DND-41 (cell line): ENCODE results near the gene MFAP2.

Experiments
- ATAC-seq: fragments of 200-7000 bp; cut with Tn5 transposase; 3 replicates; pipeline ENCODE4 v1.9.1; 2021; ENCODE audit warnings: low read depth; ENCODE audit not compliant: insufficient read depth
- DNase-seq: peaks from one replicate; pipeline ENCODE4 v3.0.0-alpha.2; 2020
- H2AFZ ChIP-seq: 2 replicates; pipeline ENCODE4 v1.6.0; 2012; ENCODE audit warnings: low read depth, low read length
- H3K27ac ChIP-seq: 2 replicates; pipeline ENCODE4 v1.5.1; 2012; ENCODE audit warnings: low read length, inconsistent platforms
- H3K27me3 ChIP-seq: fragments of 200-600 bp; sonication (generic); 2 replicates; pipeline ENCODE4 v1.6.0; 2012; ENCODE audit warnings: low read length, mild to moderate bottlenecking, inconsistent platforms; ENCODE audit not compliant: insufficient read depth, poor library complexity
- H3K36me3 ChIP-seq: 2 replicates; pipeline ENCODE4 v1.5.1; 2012; ENCODE audit warnings: low read length, inconsistent platforms; ENCODE audit not compliant: insufficient read depth
- H3K4me1 ChIP-seq: 2 replicates; pipeline ENCODE4 v1.5.1; 2012; ENCODE audit warnings: mild to moderate bottlenecking, low read length; ENCODE audit not compliant: insufficient read depth
- H3K4me2 ChIP-seq: 2 replicates; pipeline ENCODE4 v1.6.0; 2012; ENCODE audit warnings: mild to moderate bottlenecking, moderate library complexity, low read length, inconsistent platforms; ENCODE audit not compliant: insufficient read depth
- H3K4me3 ChIP-seq, 2 experiments: fragments of 200-600 bp in 1 of 2; shearing (Covaris generic) in 1 of 2; 2 replicates each; pipeline ENCODE4 v1.5.1; 2012 to 2016; ENCODE audit warnings: inconsistent platforms in 2 of 2, low read length in 2 of 2, mild to moderate bottlenecking in 2 of 2, low read depth in 1 of 2, moderate library complexity in 1 of 2
- H3K79me2 ChIP-seq: 2 replicates; pipeline ENCODE4 v1.6.0; 2012; ENCODE audit warnings: low read length, inconsistent platforms; ENCODE audit not compliant: insufficient read depth
- H3K9ac ChIP-seq: 2 replicates; pipeline ENCODE4 v1.6.0; 2012; ENCODE audit warnings: low read depth, mild to moderate bottlenecking, inconsistent platforms, low read length, moderate library complexity
- H3K9me3 ChIP-seq: 2 replicates; pipeline ENCODE4 v1.5.1; 2012; ENCODE audit warnings: low read length, moderate library complexity, mild to moderate bottlenecking, inconsistent platforms; ENCODE audit not compliant: insufficient read depth, severe bottlenecking
- H4K20me1 ChIP-seq: 2 replicates; pipeline ENCODE4 v1.6.0; 2012; ENCODE audit warnings: low read length; ENCODE audit not compliant: insufficient read depth
- CTCF ChIP-seq: IDR thresholded peaks from 2 replicates; pipeline ENCODE4 v1.5.1; 2012; ENCODE audit warnings: borderline replicate concordance, low read length, moderate library complexity, mild to moderate bottlenecking; ENCODE audit not compliant: poor library complexity, severe bottlenecking; ENCODE audit errors: extremely low read depth
- EZH2 ChIP-seq: IDR thresholded peaks from 3 replicates; pipeline ENCODE4 v1.6.1; 2012; ENCODE audit warnings: borderline replicate concordance, low read depth, mild to moderate bottlenecking, moderate library complexity, low read length, inconsistent platforms; ENCODE audit not compliant: severe bottlenecking

MFAP2 gene

DNA sequence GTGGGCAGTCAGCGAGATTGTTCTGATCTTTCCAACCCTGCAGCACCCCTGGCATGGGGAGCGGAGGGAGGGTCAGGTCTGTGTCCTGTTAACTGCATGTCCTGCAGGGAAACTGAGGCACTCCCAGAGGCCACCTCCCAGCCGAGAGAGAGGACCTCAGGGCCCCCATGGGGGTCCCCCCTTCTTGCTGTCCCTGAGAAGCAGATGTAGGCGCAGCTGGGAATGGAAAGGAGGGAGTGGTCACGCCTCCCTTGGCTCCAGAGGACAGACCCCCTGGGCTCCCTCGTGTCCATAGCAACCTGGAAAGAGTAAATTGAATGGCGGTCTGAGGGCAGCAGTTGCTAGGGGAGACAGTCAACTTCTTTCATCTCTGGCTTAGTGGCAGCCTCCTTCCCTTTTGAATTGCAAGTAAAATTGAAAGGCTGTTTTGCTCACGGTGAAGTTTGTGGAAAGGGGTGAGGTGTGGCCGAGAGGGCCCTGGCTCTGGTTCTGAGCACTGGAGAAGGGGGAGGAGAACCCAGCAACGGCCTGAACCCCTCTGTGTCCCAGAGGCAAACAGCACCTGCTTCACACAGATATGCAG is 53.8 kb downstream of the MFAP2 start:
- peaks cover 5% of the 10 kb centered on the region for H4K20me1 ChIP-seq
- H3K36me3 ChIP-seq, result 0 out of 2 replicates have a peak, but pooled peaks cover 9% of the 10 kb centered on the region
- H3K9ac ChIP-seq, result no peak overlapping the region
- H3K79me2 ChIP-seq, result peaks cover 7% of the 10 kb centered on the region
- no peaks in the 10 kb centered on the region for H3K27me3 ChIP-seq
- peaks cover 24% of the 10 kb centered on the region for H3K4me1 ChIP-seq
- H3K4me3 ChIP-seq, result no peak overlapping the region
- DNase-seq (no peak), ATAC-seq (no peak)
- H3K9me3 ChIP-seq, result no peaks in the 10 kb centered on the region
- H3K4me2 ChIP-seq, result no peak overlapping the region
- no peak overlapping the region for H2AFZ ChIP-seq
- no peak overlapping the region for H3K27ac ChIP-seq
- no peak for TF ChIP-seq CTCF
- TF ChIP-seq EZH2, result no peak

GRCh38 chr1:16925635-16926490 is 54.6 kb downstream of the MFAP2 start:
- H3K4me3 ChIP-seq, result no peak overlapping the region
- H3K9ac ChIP-seq, result no peak overlapping the region
- no peaks in the 10 kb centered on the region for H3K9me3 ChIP-seq
- H3K27ac ChIP-seq, result no peak overlapping the region
- no peak overlapping the region for H3K4me2 ChIP-seq
- H3K36me3 ChIP-seq, result 0 out of 2 replicates have a peak, but pooled peaks cover 2% of the 10 kb centered on the region
- no peaks in the 10 kb centered on the region for H3K27me3 ChIP-seq
- no peak for TF ChIP-seq CTCF
- no peak for TF ChIP-seq EZH2
- H3K4me1 ChIP-seq, result peaks cover 30% of the 10 kb centered on the region
- ATAC-seq (no peak), DNase-seq (no peak)
- no peak overlapping the region for H2AFZ ChIP-seq
- peaks cover 5% of the 10 kb centered on the region for H4K20me1 ChIP-seq
- peaks cover 7% of the 10 kb centered on the region for H3K79me2 ChIP-seq

GRCh38 chr1:16924919-16925477 is 55.4 kb downstream of the MFAP2 start:
- TF ChIP-seq CTCF (peak; percentile 40), EZH2 (no peak)
- Histone ChIP-seq H2AFZ (no peak overlapping the region), H3K27me3 (no peaks in the 10 kb centered on the region), H3K79me2 (peaks cover 7% of the 10 kb centered on the region), H3K4me1 (peaks cover 28% of the 10 kb centered on the region), H3K36me3 (no peaks in the 10 kb centered on the region), H4K20me1 (peaks cover 5% of the 10 kb centered on the region), H3K4me3 (no peak overlapping the region), H3K27ac (no peak overlapping the region), H3K9ac (no peak overlapping the region), H3K9me3 (no peaks in the 10 kb centered on the region), H3K4me2 (no peak overlapping the region)
- ATAC-seq (no peak), DNase-seq (no peak)
